Tibial artery (tissue), 4 donors: Measurements from ENCODE around the gene FAM200C.
A peak's percentile ranks its signal among the peaks of the same experiment; 100 is the strongest.

Experiments used
- DNase-seq, 2 donors: peaks; one replicate each; pipeline ENCODE4 v3.0.0-alpha.2; 2019
- H3K27ac ChIP-seq, 2 donors: fragments of 200-600 bp; sonication (generic) in 1 of 2; 1 replicate in 1 of 2; 2 replicates in 1 of 2; pipeline ENCODE4 v1.5.1; 2018 to 2019; ENCODE audit warnings: mild to moderate bottlenecking in 1 of 2
- H3K27me3 ChIP-seq, 2 donors: fragments of 200-600 bp; sonication (generic) in 1 of 2; one replicate each; pipeline versions ENCODE4 v1.5.1 to v1.6.0; 2016 to 2019
- H3K36me3 ChIP-seq, 3 donors: fragments of 200-600 bp; sonication (generic) in 2 of 3; one replicate each; pipeline ENCODE4 v1.5.1; 2016 to 2019; ENCODE audit warnings: mild to moderate bottlenecking in 2 of 3
- H3K4me1 ChIP-seq, 4 donors: fragments of 200-600 bp; sonication (generic) in 2 of 4; 1 replicate in 3 of 4; 2 replicates in 1 of 4; pipeline ENCODE4 v1.5.1; 2016 to 2019
- H3K4me3 ChIP-seq, 2 donors: fragments of 200-600 bp; sonication (generic) in 1 of 2; 1 replicate in 1 of 2; 2 replicates in 1 of 2; pipeline ENCODE4 v1.5.1; 2018 to 2019; ENCODE audit warnings: mild to moderate bottlenecking in 2 of 2
- H3K9me3 ChIP-seq, 3 donors: fragments of 200-600 bp; sonication (generic) in 1 of 3; one replicate each; pipeline ENCODE4 v1.5.1; 2016 to 2019
- CTCF ChIP-seq, 2 experiments: fragments of 200-600 bp in 1 of 2; fragments of 450-650 bp in 1 of 2; IDR thresholded peaks; one replicate each; pipeline ENCODE4 v1.5.1; 2017 to 2019; ENCODE audit warnings: antibody characterized with exemption in 2 of 2, mild to moderate bottlenecking in 1 of 2, moderate library complexity in 1 of 2
- intact Hi-C: fragments of 100-400 bp; cut with DNase I; formaldehyde crosslinking; loops from one replicate; pipeline ENCODE4 v1.15.0; 2023; ENCODE audit warnings: low total_unique reads

Gene FAM200C

GRCh38 chr5:160444407-160444806, 44.6 kb upstream of the FAM200C start:
- Histone ChIP-seq H3K36me3 (no peaks in the 10 kb centered on the region), H3K27ac (no peak overlapping the region), H3K27me3 (no peaks in the 10 kb centered on the region), H3K4me3 (no peak overlapping the region), H3K4me1 (no peaks in the 10 kb centered on the region), H3K9me3 (no peaks in the 10 kb centered on the region)
- no peak for DNase-seq
- intact Hi-C loops: no loop called here
- TF ChIP-seq CTCF (IDR thresholded peaks at IDR 0.05): no peak

- DNase-seq: no peak
- intact Hi-C loops: no loop called here
- no peak for TF ChIP-seq CTCF (IDR thresholded peaks at IDR 0.05)
- Histone ChIP-seq H3K4me3 (no peak overlapping the region), H3K36me3 (no peaks in the 10 kb centered on the region), H3K4me1 (peaks cover 0 to 10% (median 6%) of the 10 kb centered on the region in 4 donors), H3K9me3 (no peaks in the 10 kb centered on the region), H3K27me3 (no peaks in the 10 kb centered on the region), H3K27ac (no peak overlapping the region)
Observed at GRCh38 chr5:160442824-160443431, 43.1 kb upstream of the FAM200C start.

- Histone ChIP-seq H3K27ac (no peak overlapping the region), H3K9me3 (no peaks in the 10 kb centered on the region), H3K4me3 (no peak overlapping the region), H3K4me1 (peaks cover 0 to 10% (median 6%) of the 10 kb centered on the region in 4 donors), H3K27me3 (no peaks in the 10 kb centered on the region), H3K36me3 (no peaks in the 10 kb centered on the region)
- intact Hi-C loops: no loop called here
- no peak for DNase-seq
- TF ChIP-seq CTCF (IDR thresholded peaks at IDR 0.05): no peak
Observed at GRCh38 chr5:160441311-160441781, 41.5 kb upstream of the FAM200C start.

DNA sequence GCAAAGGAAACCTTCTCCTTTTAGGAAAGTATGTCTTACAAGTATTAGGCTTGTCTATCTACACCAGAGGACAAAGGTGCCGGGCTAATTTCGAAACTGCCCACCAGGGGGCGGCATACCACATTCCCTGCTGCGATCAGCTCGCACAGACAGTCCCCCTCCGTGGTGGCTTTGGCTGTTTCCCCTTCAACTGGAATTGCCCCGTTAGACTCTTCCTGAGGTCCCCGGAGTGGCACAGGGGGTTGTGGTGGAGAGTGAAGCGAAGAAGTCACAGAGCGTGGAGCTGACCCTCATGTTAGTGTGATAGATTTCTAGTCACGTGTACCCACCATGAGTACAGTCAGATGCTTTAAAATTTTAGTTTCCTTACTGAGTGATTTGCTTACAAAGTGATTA, 39.3 kb upstream of the FAM200C start:
- intact Hi-C loops: no loop called here
- peak overlapping the region in 1 of 2 donors; percentile 6 for H3K27ac ChIP-seq
- no peaks in the 10 kb centered on the region for H3K9me3 ChIP-seq
- H3K27me3 ChIP-seq: peaks cover 0 to 2% of the 10 kb centered on the region in 2 donors
- H3K4me1 ChIP-seq: peaks cover 0 to 10% (median 6%) of the 10 kb centered on the region in 4 donors
- peak overlapping the region; percentile 40 to 48 for H3K4me3 ChIP-seq
- DNase-seq: peak; percentile 85 to 87
- peak; percentile 82 to 90 for TF ChIP-seq CTCF (IDR thresholded peaks at IDR 0.05)
- H3K36me3 ChIP-seq: no peaks in the 10 kb centered on the region

DNA sequence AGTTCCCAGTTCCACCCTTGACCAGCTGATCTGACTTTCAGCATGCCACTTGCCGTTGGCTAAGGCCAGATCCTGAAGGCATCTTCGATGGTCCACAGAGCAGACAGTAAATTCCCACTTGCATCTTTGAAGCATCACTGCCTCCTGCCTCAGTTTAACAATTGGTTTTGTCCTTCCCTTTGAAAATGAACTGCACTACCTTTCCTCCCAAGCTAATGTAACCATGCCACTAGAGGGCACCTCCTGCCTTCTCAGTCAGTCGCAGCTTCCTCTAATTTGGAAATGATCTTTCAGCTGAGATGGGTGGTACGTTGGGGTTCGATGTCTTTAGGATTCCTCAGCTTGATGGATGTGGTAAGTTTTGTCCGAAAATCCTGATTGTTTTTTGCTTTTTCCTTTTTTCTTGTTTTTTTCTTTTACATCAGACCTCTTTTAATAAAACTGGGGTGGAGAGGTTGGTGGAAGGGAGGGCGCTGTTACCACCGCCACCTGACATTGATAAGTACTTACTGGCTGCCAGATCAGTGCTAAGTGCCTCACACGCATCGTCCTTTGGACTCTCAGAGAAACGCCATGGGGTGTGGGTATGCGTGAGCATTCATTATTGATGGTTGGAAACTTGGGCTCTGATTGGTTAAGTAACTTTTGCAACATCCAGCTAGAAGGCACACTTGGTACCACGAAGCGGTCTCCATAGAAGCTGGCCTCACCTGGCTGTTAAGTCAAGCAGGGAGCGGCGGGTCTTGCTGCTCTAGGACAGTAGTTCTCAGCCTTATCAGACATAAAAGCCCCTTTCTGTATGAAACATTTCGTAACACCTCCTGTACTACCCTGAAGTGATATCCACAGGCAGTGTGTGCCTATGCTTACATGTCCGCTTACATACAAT, 38.7 kb upstream of the FAM200C start:
- Histone ChIP-seq H3K27ac (peak overlapping the region in 1 of 2 donors; percentile 6), H3K9me3 (no peaks in the 10 kb centered on the region), H3K4me1 (peaks cover 0 to 10% (median 6%) of the 10 kb centered on the region in 4 donors), H3K27me3 (peaks cover 0 to 2% of the 10 kb centered on the region in 2 donors), H3K36me3 (no peaks in the 10 kb centered on the region), H3K4me3 (peak overlapping the region; percentile 40 to 48)
- DNase-seq: no peak
- TF ChIP-seq CTCF (IDR thresholded peaks at IDR 0.05): peak; percentile 44 to 56
- intact Hi-C loops: no loop called here
